Measurements from ENCODE around the gene ADAM19.

GRCh38 chr5:157484768-157485167, 90.8 kb downstream of the ADAM19 start:
- TF ChIP-seq, protein P1, sequence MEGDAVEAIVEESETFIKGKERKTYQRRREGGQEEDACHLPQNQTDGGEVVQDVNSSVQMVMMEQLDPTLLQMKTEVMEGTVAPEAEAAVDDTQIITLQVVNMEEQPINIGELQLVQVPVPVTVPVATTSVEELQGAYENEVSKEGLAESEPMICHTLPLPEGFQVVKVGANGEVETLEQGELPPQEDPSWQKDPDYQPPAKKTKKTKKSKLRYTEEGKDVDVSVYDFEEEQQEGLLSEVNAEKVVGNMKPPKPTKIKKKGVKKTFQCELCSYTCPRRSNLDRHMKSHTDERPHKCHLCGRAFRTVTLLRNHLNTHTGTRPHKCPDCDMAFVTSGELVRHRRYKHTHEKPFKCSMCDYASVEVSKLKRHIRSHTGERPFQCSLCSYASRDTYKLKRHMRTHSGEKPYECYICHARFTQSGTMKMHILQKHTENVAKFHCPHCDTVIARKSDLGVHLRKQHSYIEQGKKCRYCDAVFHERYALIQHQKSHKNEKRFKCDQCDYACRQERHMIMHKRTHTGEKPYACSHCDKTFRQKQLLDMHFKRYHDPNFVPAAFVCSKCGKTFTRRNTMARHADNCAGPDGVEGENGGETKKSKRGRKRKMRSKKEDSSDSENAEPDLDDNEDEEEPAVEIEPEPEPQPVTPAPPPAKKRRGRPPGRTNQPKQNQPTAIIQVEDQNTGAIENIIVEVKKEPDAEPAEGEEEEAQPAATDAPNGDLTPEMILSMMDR (IDR thresholded peaks at IDR 0.05): no peak
- no peak for TF ChIP-seq REST (IDR thresholded peaks at IDR 0.05; ENCODE audit: insufficient read depth in 1 of 2, low read depth in 2 of 2, low read length in 1 of 2)

Data from Panc1 (cell line).